NCI-H2171 treated with DMSO at 0.1 percent for 48 hours (cell line): Measurements from ENCODE around the gene FMO2.

ENCODE experiments used
- DNase-seq: peaks from one replicate; lab custom pipeline; 2025; lab: John Stamatoyannopoulos, UW

The FMO2 gene

DNA sequence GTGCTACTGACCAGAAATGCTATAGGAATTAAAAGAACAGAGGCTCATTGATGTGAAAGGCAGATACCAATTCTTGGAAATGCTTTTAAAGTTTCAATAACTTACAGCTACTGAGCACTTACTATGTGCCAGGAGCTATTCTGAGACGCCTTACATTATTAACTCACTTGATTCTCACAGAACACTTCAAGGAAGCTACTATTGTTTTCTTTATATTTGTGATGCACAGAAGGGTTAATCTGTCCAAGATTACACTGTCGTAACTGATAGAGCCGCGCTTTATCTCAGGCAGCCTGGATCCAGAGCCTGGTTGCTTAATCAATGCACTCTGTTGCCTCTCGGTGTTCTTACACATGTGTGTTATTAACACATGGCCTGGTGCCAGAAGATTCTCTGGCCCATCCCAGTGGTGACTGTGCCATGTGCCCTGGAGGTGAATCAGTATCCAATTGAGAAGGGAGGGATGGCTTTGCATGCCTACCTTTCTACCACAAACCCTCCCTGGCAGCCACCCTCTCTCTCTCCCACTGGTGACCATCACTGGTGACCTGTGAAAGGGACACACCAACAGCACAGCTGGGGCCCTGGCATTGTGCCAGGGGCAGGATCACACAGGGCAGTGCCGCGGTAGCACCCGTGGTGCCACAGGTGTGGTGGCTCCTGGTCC lies 72.0 kb downstream of the FMO2 start:
- DNase-seq: no peak

DNA sequence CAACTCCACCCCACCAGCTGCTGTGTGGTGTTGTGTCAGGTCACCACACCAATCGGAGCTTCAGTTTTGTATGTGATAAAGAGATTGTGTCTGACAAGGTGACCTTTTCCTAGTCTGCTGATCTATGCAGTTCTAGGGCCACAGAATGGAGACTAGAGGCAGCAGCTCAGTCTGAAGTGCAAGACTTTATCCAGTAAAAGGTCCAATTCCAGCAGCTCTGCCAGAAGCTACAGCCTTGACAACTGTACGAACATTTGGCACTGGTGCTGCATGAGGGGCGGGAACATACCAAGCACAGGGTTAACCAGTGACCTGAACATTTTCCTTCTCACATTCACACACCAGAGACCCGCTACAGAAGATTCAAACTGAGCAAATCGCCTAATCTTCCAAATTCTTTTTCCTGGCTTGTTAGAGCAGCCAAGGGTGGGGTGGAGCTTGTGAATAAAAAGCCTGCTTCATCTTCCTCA lies 72.5 kb downstream of the FMO2 start:
- DNase-seq: no peak

DNA sequence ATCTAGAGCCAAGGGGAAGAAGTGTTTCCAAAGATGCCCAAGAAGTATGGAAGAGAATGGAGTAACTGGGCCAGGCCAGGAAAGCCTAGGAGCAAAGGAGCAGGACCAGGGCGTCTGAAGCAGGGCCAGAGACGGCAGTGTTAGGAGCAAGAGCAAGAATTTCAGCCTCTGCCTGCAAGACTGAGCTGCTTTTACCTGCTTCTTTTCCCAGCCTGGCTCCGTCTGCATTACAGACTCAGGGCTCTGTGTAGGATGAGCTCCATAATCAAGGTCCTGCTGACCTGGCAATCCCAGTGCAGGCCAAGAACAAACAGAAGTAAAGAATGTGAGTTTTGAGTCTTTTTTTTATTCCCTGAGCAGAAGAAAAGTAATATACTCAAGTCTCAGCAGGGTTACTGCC lies 73.3 kb downstream of the FMO2 start:
- no peak for DNase-seq

DNA sequence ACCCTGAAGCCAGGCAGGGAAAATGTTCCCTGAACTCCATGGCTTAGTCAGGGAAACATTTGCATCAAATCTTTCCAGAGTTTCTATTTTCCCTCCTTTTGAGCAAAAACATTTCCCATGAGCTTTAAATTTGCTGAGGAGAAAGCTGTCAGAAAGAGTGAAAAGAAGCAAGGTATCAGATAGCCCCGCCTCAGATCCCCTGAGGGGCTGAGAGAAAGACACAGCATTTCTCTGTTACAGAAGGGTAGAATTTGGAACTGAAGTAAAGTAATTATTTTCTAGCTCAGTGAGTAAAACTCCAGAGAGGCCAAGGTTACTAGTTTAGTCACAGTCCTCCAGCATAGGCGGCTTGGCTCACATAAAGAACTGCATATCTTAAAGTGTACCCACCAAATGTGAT lies 73.8 kb downstream of the FMO2 start:
- DNase-seq: no peak
